Hepatocyte (in vitro differentiated cells): ENCODE results near the gene ITGA4. TPM values are rescaled to one million over a fixed set of nuclear protein-coding genes. Genes with fewer than 3 reads are reported as not detected.

Experiments
- DNase-seq: peaks from one replicate; pipeline ENCODE4 v3.0.0-alpha.2; 2016; ENCODE audit warnings: low spot score
- H2AFZ ChIP-seq: fragments of 200-600 bp; sonication (generic); 2 replicates; pipeline ENCODE4 v1.6.0; 2016; ENCODE audit warnings: antibody characterized with exemption, mild to moderate bottlenecking
- H3K27ac ChIP-seq: fragments of 200-600 bp; sonication (generic); 2 replicates; pipeline ENCODE4 v1.5.1; 2016; ENCODE audit warnings: mild to moderate bottlenecking
- H3K27me3 ChIP-seq: fragments of 200-600 bp; sonication (generic); 2 replicates; pipeline ENCODE4 v1.6.1; 2016
- H3K36me3 ChIP-seq: fragments of 200-600 bp; sonication (generic); replicated peaks from 2 replicates; pipeline ENCODE4 v1.5.1; 2016; ENCODE audit warnings: low read depth; ENCODE audit not compliant: insufficient read depth
- H3K4me1 ChIP-seq: fragments of 200-600 bp; sonication (generic); 2 replicates; pipeline ENCODE4 v1.5.1; 2016; ENCODE audit warnings: mild to moderate bottlenecking, moderate library complexity; ENCODE audit not compliant: insufficient read depth
- H3K4me2 ChIP-seq: fragments of 200-600 bp; sonication (generic); 2 replicates; pipeline ENCODE4 v1.6.0; 2016
- H3K4me3 ChIP-seq: fragments of 200-600 bp; sonication (generic); 2 replicates; pipeline ENCODE4 v1.5.1; 2016; ENCODE audit warnings: mild to moderate bottlenecking
- H3K79me2 ChIP-seq: fragments of 200-600 bp; sonication (generic); 2 replicates; pipeline ENCODE4 v1.6.0; 2017; ENCODE audit warnings: mild to moderate bottlenecking
- H3K9me2 ChIP-seq: fragments of 200-600 bp; sonication (generic); replicated peaks from 2 replicates; pipeline ENCODE4 v1.6.0; 2017; ENCODE audit warnings: mild to moderate bottlenecking; ENCODE audit not compliant: insufficient read depth
- H3K9me3 ChIP-seq: fragments of 200-600 bp; sonication (generic); 2 replicates; pipeline ENCODE4 v1.5.1; 2016; ENCODE audit warnings: low read depth, mild to moderate bottlenecking
- H4K20me1 ChIP-seq: fragments of 200-600 bp; sonication (generic); 2 replicates; pipeline ENCODE4 v1.6.0; 2016; ENCODE audit warnings: mild to moderate bottlenecking; ENCODE audit not compliant: insufficient read depth, poor library complexity, severe bottlenecking
- CTCF ChIP-seq: fragments of 200-600 bp; sonication (generic); IDR thresholded peaks from 2 replicates; pipeline ENCODE4 v1.5.1; 2016; ENCODE audit warnings: antibody characterized with exemption, mild to moderate bottlenecking; ENCODE audit not compliant: poor library complexity
- EZH2 ChIP-seq: fragments of 200-600 bp; sonication (generic); IDR thresholded peaks from 2 replicates; pipeline ENCODE4 v1.6.1; 2016; ENCODE audit warnings: antibody characterized with exemption, mild to moderate bottlenecking, borderline replicate concordance
- EZH2phosphoT487 ChIP-seq: fragments of 200-600 bp; sonication (generic); IDR thresholded peaks from one replicate; pipeline ENCODE4 v1.6.1; 2018; ENCODE audit warnings: antibody characterized with exemption, mild to moderate bottlenecking, low read depth, moderate library complexity; ENCODE audit not compliant: unreplicated experiment, severe bottlenecking
- WGBS: methylation state at CpG from one replicate; pipeline ENCODE4 v1.1.6; 2016; ENCODE audit warnings: low lambda C conversion rate; ENCODE audit errors: missing lambda C conversion rate; 5-methylcytosine and 5-hydroxymethylcytosine counted together
- polyA plus RNA-seq: library from polyadenylated mRNA; unstranded; fragments of >200 nt; fragmentation: Nextera tagmentation; extraction: Ambion mirVana; gene quantifications from 2 replicates; pipeline ENCODE4 v1.2.1, GENCODE V29; 2016
- total RNA-seq: library from RNA; depleted of rRNA; stranded (reverse); fragments of >200 nt; gene quantifications from 2 replicates; pipeline ENCODE4 v1.2.3, GENCODE V29; 2014

The ITGA4 gene
- total and polyA plus RNA-seq, 2 experiments from 2014 or later, result 1.9 to 6.3 TPM

- WGBS, result 93% methylated on average over 8 of the region's 8 CpGs
- no peak overlapping the region for H3K4me3 ChIP-seq
- H3K9me2 ChIP-seq, result no peaks in the 10 kb centered on the region
- H3K27ac ChIP-seq, result no peak overlapping the region
- H4K20me1 ChIP-seq, result no peaks in the 10 kb centered on the region
- H3K4me2 ChIP-seq, result no peak overlapping the region
- H3K27me3 ChIP-seq, result no peaks in the 10 kb centered on the region
- DNase-seq, result no peak
- no peak overlapping the region for H2AFZ ChIP-seq
- H3K4me1 ChIP-seq, result no peaks in the 10 kb centered on the region
- no peaks in the 10 kb centered on the region for H3K79me2 ChIP-seq
- no peaks in the 10 kb centered on the region for H3K36me3 ChIP-seq
- H3K9me3 ChIP-seq, result no peaks in the 10 kb centered on the region
- no peak for TF ChIP-seq CTCF
Observed at GRCh38 chr2:181419129-181419855, 37.9 kb upstream of the ITGA4 start.

- Histone ChIP-seq H2AFZ (no peak overlapping the region), H3K9me2 (no peaks in the 10 kb centered on the region), H3K9me3 (no peaks in the 10 kb centered on the region), H3K36me3 (no peaks in the 10 kb centered on the region), H3K4me1 (no peaks in the 10 kb centered on the region), H3K27me3 (no peaks in the 10 kb centered on the region), H3K4me3 (no peak overlapping the region), H3K27ac (no peak overlapping the region), H3K4me2 (no peak overlapping the region), H3K79me2 (no peaks in the 10 kb centered on the region), H4K20me1 (no peaks in the 10 kb centered on the region)
- DNase-seq, result no peak
- WGBS, result 82% methylated on average over 6 of the region's 6 CpGs
- TF ChIP-seq EZH2phosphoT487, result no peak
- TF ChIP-seq CTCF, result no peak
- no peak for TF ChIP-seq EZH2
Observed at GRCh38 chr2:181420259-181421130, 36.7 kb upstream of the ITGA4 start.

- no peak for DNase-seq
Observed at GRCh38 chr2:181421131-181421458, 36.1 kb upstream of the ITGA4 start.

More at GRCh38 chr2:181421131-181421458, 36.1 kb upstream of the ITGA4 start:
- 80% methylated on average over 1 of the region's 1 CpG for WGBS
- no peaks in the 10 kb centered on the region for H4K20me1 ChIP-seq
- H3K36me3 ChIP-seq, result no peaks in the 10 kb centered on the region
- no peaks in the 10 kb centered on the region for H3K9me2 ChIP-seq
- no peak overlapping the region for H3K27ac ChIP-seq
- no peak overlapping the region for H3K4me3 ChIP-seq
- H3K4me1 ChIP-seq, result no peaks in the 10 kb centered on the region
- no peaks in the 10 kb centered on the region for H3K9me3 ChIP-seq
- H3K27me3 ChIP-seq, result no peaks in the 10 kb centered on the region
- H2AFZ ChIP-seq, result no peak overlapping the region
- no peak for TF ChIP-seq EZH2
- TF ChIP-seq EZH2phosphoT487, result no peak
- no peak for TF ChIP-seq CTCF
- no peak overlapping the region for H3K4me2 ChIP-seq
- no peaks in the 10 kb centered on the region for H3K79me2 ChIP-seq
